ENCODE results near the gene ZNF227. TPM values are rescaled to one million over a fixed set of nuclear protein-coding genes. Genes with fewer than 3 reads are reported as not detected.

The ZNF227 gene
- total RNA-seq, 1 experiment from 2014 or later = 15.4 TPM

DNA sequence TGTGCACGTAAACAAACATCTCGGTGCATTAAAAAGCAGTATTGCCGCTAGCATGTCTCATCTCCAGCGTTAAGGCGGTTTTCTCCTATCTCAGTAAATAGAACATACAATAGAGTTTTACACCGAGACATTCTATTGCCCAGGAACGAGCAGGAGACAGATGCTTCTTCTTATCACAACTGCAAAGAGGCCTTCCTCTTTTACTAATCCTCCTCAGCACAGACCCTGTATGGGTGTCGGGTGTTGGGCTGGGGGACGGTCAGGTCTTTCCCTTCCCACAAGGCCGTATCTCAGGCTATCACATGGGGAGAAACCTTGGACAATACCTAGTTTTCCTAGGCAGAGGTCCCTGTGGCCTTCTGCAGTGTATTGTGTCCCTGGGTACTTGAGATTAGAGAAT lies 68.6 kb downstream of the ZNF227 start:
- no TSS peak for BruUV-seq (replicated peaks)
- TF ChIP-seq, protein P1, sequence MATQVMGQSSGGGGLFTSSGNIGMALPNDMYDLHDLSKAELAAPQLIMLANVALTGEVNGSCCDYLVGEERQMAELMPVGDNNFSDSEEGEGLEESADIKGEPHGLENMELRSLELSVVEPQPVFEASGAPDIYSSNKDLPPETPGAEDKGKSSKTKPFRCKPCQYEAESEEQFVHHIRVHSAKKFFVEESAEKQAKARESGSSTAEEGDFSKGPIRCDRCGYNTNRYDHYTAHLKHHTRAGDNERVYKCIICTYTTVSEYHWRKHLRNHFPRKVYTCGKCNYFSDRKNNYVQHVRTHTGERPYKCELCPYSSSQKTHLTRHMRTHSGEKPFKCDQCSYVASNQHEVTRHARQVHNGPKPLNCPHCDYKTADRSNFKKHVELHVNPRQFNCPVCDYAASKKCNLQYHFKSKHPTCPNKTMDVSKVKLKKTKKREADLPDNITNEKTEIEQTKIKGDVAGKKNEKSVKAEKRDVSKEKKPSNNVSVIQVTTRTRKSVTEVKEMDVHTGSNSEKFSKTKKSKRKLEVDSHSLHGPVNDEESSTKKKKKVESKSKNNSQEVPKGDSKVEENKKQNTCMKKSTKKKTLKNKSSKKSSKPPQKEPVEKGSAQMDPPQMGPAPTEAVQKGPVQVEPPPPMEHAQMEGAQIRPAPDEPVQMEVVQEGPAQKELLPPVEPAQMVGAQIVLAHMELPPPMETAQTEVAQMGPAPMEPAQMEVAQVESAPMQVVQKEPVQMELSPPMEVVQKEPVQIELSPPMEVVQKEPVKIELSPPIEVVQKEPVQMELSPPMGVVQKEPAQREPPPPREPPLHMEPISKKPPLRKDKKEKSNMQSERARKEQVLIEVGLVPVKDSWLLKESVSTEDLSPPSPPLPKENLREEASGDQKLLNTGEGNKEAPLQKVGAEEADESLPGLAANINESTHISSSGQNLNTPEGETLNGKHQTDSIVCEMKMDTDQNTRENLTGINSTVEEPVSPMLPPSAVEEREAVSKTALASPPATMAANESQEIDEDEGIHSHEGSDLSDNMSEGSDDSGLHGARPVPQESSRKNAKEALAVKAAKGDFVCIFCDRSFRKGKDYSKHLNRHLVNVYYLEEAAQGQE (IDR thresholded peaks at IDR 0.05; ENCODE audit: insufficient read depth in 1 of 2, low read depth in 2 of 2, low read length in 1 of 2) = no peak
- TF ChIP-seq, protein P2, sequence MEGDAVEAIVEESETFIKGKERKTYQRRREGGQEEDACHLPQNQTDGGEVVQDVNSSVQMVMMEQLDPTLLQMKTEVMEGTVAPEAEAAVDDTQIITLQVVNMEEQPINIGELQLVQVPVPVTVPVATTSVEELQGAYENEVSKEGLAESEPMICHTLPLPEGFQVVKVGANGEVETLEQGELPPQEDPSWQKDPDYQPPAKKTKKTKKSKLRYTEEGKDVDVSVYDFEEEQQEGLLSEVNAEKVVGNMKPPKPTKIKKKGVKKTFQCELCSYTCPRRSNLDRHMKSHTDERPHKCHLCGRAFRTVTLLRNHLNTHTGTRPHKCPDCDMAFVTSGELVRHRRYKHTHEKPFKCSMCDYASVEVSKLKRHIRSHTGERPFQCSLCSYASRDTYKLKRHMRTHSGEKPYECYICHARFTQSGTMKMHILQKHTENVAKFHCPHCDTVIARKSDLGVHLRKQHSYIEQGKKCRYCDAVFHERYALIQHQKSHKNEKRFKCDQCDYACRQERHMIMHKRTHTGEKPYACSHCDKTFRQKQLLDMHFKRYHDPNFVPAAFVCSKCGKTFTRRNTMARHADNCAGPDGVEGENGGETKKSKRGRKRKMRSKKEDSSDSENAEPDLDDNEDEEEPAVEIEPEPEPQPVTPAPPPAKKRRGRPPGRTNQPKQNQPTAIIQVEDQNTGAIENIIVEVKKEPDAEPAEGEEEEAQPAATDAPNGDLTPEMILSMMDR (IDR thresholded peaks at IDR 0.05) = no peak
- no peak for TF ChIP-seq POLR2AphosphoS5 (IDR thresholded peaks at IDR 0.05; ENCODE audit: low read depth, low read length)
- TF ChIP-seq TCF7L2 (IDR thresholded peaks at IDR 0.05; ENCODE audit: low read depth, low read length) = no peak
- Histone ChIP-seq H3K9me3 (ENCODE audit: control insufficient read depth, insufficient read depth, low read depth, low read length) (no peaks in the 10 kb centered on the region), H3K27me3 (ENCODE audit: control insufficient read depth, insufficient read depth, low read length) (no peaks in the 10 kb centered on the region), H3K27ac (ENCODE audit: low read length) (no peak overlapping the region), H3K4me1 (ENCODE audit: control insufficient read depth, insufficient read depth, low read length) (no peaks in the 10 kb centered on the region), H3K4me3 (ENCODE audit: low read depth in 2 of 2, low read length in 2 of 2) (no peak overlapping the region), H3K36me3 (ENCODE audit: control insufficient read depth, insufficient read depth, low read length) (no peaks in the 10 kb centered on the region)
- DNase-seq (ENCODE audit: low read depth, low spot score) (no peak), ATAC-seq (no peak)
- POLR2A ChIA-PET = no interaction called here
- in situ Hi-C loops (cut with HindIII; ENCODE audit: low pct_unique_long_range_greater_than_20kb, low sequenced_read_pairs) = no loop called here
- CTCF ChIA-PET = no interaction called here
- intact Hi-C loops (cut with micrococcal nuclease; ENCODE audit: unreplicated experiment) = no loop called here

DNA sequence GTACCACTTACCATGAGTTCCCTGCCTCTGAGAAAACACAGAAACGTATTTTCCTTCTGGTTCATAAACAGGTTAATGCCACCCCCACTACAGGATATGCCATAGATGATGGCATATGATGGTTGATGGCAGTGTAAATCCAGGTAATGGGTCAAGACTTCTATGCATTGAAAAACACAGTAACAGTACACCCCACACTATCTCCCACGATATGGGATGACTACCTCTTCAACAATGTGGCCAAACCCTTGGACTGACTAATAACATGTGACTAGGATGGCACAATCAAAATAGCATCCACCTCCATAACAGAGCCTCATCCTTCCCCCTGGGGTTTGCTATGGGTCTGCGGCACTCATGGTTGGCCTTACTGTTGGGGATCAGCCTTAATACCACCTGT lies 70.5 kb downstream of the ZNF227 start:
- Histone ChIP-seq H3K27me3 (ENCODE audit: control insufficient read depth, insufficient read depth, low read length) (no peaks in the 10 kb centered on the region), H3K36me3 (ENCODE audit: control insufficient read depth, insufficient read depth, low read length) (no peaks in the 10 kb centered on the region), H3K27ac (ENCODE audit: low read length) (no peak overlapping the region), H3K9me3 (ENCODE audit: control insufficient read depth, insufficient read depth, low read depth, low read length) (peaks cover 6% of the 10 kb centered on the region; the same call in 1 of the 2 replicates), H3K4me3 (ENCODE audit: low read depth in 2 of 2, low read length in 2 of 2) (no peak overlapping the region), H3K4me1 (ENCODE audit: control insufficient read depth, insufficient read depth, low read length) (no peaks in the 10 kb centered on the region)
- no TSS peak for BruUV-seq (replicated peaks)
- no peak for ATAC-seq
- no peak for DNase-seq (ENCODE audit: low read depth, low spot score)
- ChIA-PET CTCF (no interaction called here), POLR2A (no interaction called here)
- TF ChIP-seq TCF7L2 (IDR thresholded peaks at IDR 0.05; ENCODE audit: low read depth, low read length) (no peak), SIN3A (IDR thresholded peaks at IDR 0.05; ENCODE audit: borderline replicate concordance, insufficient read depth, low read depth, low read length) (no peak), POLR2AphosphoS5 (IDR thresholded peaks at IDR 0.05; ENCODE audit: low read depth, low read length) (no peak)
- TF ChIP-seq, protein P1 (IDR thresholded peaks at IDR 0.05; ENCODE audit: insufficient read depth in 1 of 2, low read depth in 2 of 2, low read length in 1 of 2) = no peak
- TF ChIP-seq, protein P2 (IDR thresholded peaks at IDR 0.05) = no peak
- intact Hi-C loops (cut with micrococcal nuclease; ENCODE audit: unreplicated experiment) (no loop called here), in situ Hi-C loops (cut with HindIII; ENCODE audit: low pct_unique_long_range_greater_than_20kb, low sequenced_read_pairs) (no loop called here)
